H9 (cell line): ENCODE results near the gene RBM42. TPM values are rescaled to one million over a fixed set of nuclear protein-coding genes. Genes with fewer than 3 reads are reported as not detected.
A peak's percentile ranks its signal among the peaks of the same experiment; 100 is the strongest.

Experiments
- DNase-seq: peaks from one replicate; pipeline ENCODE4 v3.0.0-alpha.2; 2017
- H2AFZ ChIP-seq: one replicate; pipeline ENCODE4 v1.6.1; 2013; ENCODE audit warnings: mild to moderate bottlenecking, low read length, control low read depth, moderate library complexity
- H2AK5ac ChIP-seq: 2 replicates; pipeline ENCODE4 v1.6.1; 2013; ENCODE audit warnings: low read length, control low read depth, mixed read lengths; ENCODE audit not compliant: insufficient read length
- H2BK120ac ChIP-seq: one replicate; pipeline ENCODE4 v1.6.1; 2013; ENCODE audit warnings: low read depth, mild to moderate bottlenecking, low read length, control low read depth, inconsistent platforms; ENCODE audit not compliant: poor library complexity, severe bottlenecking
- H2BK12ac ChIP-seq: 2 replicates; pipeline ENCODE4 v1.6.1; 2013; ENCODE audit warnings: low read length, control low read depth, mixed read lengths, low read depth; ENCODE audit not compliant: insufficient read length
- H2BK15ac ChIP-seq: 2 replicates; pipeline ENCODE4 v1.6.1; 2013; ENCODE audit warnings: low read depth, low read length, control low read depth
- H2BK20ac ChIP-seq: one replicate; pipeline ENCODE4 v1.6.1; 2013; ENCODE audit warnings: low read depth, mild to moderate bottlenecking, low read length, control low read depth, inconsistent platforms; ENCODE audit not compliant: poor library complexity, severe bottlenecking
- H2BK5ac ChIP-seq: 2 replicates; pipeline ENCODE4 v1.6.1; 2013; ENCODE audit warnings: low read length, control low read depth, mixed read lengths; ENCODE audit not compliant: insufficient read length
- H3K14ac ChIP-seq: 2 replicates; pipeline ENCODE4 v1.6.1; 2013; ENCODE audit warnings: low read length, control low read depth; ENCODE audit not compliant: insufficient read depth
- H3K18ac ChIP-seq: 2 replicates; pipeline ENCODE4 v1.6.1; 2013; ENCODE audit warnings: low read depth, mild to moderate bottlenecking, mixed read lengths, low read length, control low read depth; ENCODE audit not compliant: insufficient read length
- H3K23ac ChIP-seq: 2 replicates; pipeline ENCODE4 v1.6.1; 2013; ENCODE audit warnings: low read length, control low read depth, mixed read lengths, low read depth; ENCODE audit not compliant: insufficient read length
- H3K23me2 ChIP-seq: 2 replicates; pipeline ENCODE4 v1.6.1; 2013; ENCODE audit warnings: low read depth, mild to moderate bottlenecking, mixed read lengths, low read length, control low read depth; ENCODE audit not compliant: insufficient read length, poor library complexity, severe bottlenecking
- H3K27ac ChIP-seq: 2 replicates; pipeline ENCODE4 v1.5.1; 2013; ENCODE audit warnings: low read length, control low read depth, mixed read lengths, low read depth; ENCODE audit not compliant: insufficient read length
- H3K27me3 ChIP-seq: 2 replicates; pipeline ENCODE4 v1.6.1; 2013; ENCODE audit warnings: low read length, control low read depth, inconsistent platforms; ENCODE audit not compliant: insufficient read depth
- H3K4ac ChIP-seq: 2 replicates; pipeline ENCODE4 v1.6.1; 2013; ENCODE audit warnings: low read depth, mild to moderate bottlenecking, control low read depth, inconsistent platforms, low read length, moderate library complexity
- H3K4me1 ChIP-seq: 2 replicates; pipeline ENCODE4 v1.6.1; 2013; ENCODE audit warnings: low read length, control low read depth, inconsistent platforms; ENCODE audit not compliant: insufficient read depth
- H3K4me2 ChIP-seq: 2 replicates; pipeline ENCODE4 v1.6.1; 2013; ENCODE audit warnings: low read length, control low read depth, mixed read lengths; ENCODE audit not compliant: insufficient read length, insufficient read depth
- H3K56ac ChIP-seq: 2 replicates; pipeline ENCODE4 v1.6.1; 2013; ENCODE audit warnings: low read depth, mild to moderate bottlenecking, mixed read lengths, low read length, control low read depth; ENCODE audit not compliant: insufficient read length
- H3K79me1 ChIP-seq: 2 replicates; pipeline ENCODE4 v1.6.1; 2013; ENCODE audit warnings: low read depth, mild to moderate bottlenecking, moderate library complexity, low read length, control low read depth, inconsistent platforms; ENCODE audit not compliant: insufficient read depth, poor library complexity, severe bottlenecking
- H3K79me2 ChIP-seq: 2 replicates; pipeline ENCODE4 v1.6.1; 2013; ENCODE audit warnings: low read length, control low read depth, inconsistent platforms; ENCODE audit not compliant: insufficient read depth
- H3K9ac ChIP-seq: 2 replicates; pipeline ENCODE4 v1.6.1; 2013; ENCODE audit warnings: low read length, control low read depth, mixed read lengths; ENCODE audit not compliant: insufficient read length; ENCODE audit errors: extremely low read depth
- H3K9me3 ChIP-seq: one replicate; pipeline ENCODE4 v1.6.1; 2013; ENCODE audit warnings: low read depth, low read length, inconsistent platforms; ENCODE audit not compliant: control insufficient read depth
- H3T11ph ChIP-seq: one replicate; pipeline ENCODE4 v1.6.1; 2013; ENCODE audit warnings: mild to moderate bottlenecking, low read length, control low read depth, inconsistent platforms
- H4K20me1 ChIP-seq: one replicate; pipeline ENCODE4 v1.6.1; 2013; ENCODE audit not compliant: control insufficient read depth, insufficient read length, insufficient read depth
- H4K5ac ChIP-seq: 2 replicates; pipeline ENCODE4 v1.6.1; 2013; ENCODE audit warnings: low read depth, mild to moderate bottlenecking, mixed read lengths, low read length, control low read depth; ENCODE audit not compliant: insufficient read length
- H4K8ac ChIP-seq: replicated peaks from 2 replicates; pipeline ENCODE4 v1.6.1; 2013; ENCODE audit warnings: low read length, control low read depth, mixed read lengths, low read depth; ENCODE audit not compliant: insufficient read length
- H4K91ac ChIP-seq: 2 replicates; pipeline ENCODE4 v1.6.1; 2013; ENCODE audit warnings: low read depth, mild to moderate bottlenecking, moderate library complexity, mixed read lengths, low read length, control low read depth; ENCODE audit not compliant: insufficient read length
- H3K27ac Mint-ChIP-seq, 3 experiments: 2 replicates in 2 of 3; 3 replicates in 1 of 3; pipeline ENCODE4 v1.8.0; 2020 to 2021; ENCODE audit warnings: mixed read lengths in 3 of 3, mild to moderate bottlenecking in 1 of 3, moderate library complexity in 1 of 3
- H3K27me3 Mint-ChIP-seq: 2 replicates; pipeline ENCODE4 v1.8.0; 2021; ENCODE audit warnings: low read depth, mild to moderate bottlenecking, moderate library complexity, mixed read lengths
- H3K36me3 Mint-ChIP-seq, 3 experiments: 2 replicates in 2 of 3; 3 replicates in 1 of 3; pipeline ENCODE4 v1.8.0; 2020 to 2021; ENCODE audit warnings: low read depth in 3 of 3, mixed read lengths in 3 of 3; ENCODE audit not compliant: insufficient read depth in 1 of 3
- H3K4me1 Mint-ChIP-seq, 2 experiments: 2 replicates each; pipeline ENCODE4 v1.8.0; 2020; ENCODE audit warnings: mixed read lengths in 2 of 2
- H3K4me3 Mint-ChIP-seq, 2 experiments: 2 replicates in 1 of 2; 3 replicates in 1 of 2; pipeline ENCODE4 v1.8.0; 2020 to 2021; ENCODE audit warnings: mild to moderate bottlenecking in 2 of 2, mixed read lengths in 2 of 2, moderate library complexity in 1 of 2
- H3K9me3 Mint-ChIP-seq, 2 experiments: 2 replicates in 1 of 2; 3 replicates in 1 of 2; pipeline ENCODE4 v1.8.0; 2020; ENCODE audit warnings: mild to moderate bottlenecking in 2 of 2, mixed read lengths in 2 of 2, moderate library complexity in 1 of 2
- WGBS: extraction: QIAGEN DNeasy Blood & Tissue Kit; methylation state at CpG from one replicate; pipeline ENCODE4 v1.1.7; 2013; ENCODE audit warnings: missing lambda C conversion rate, low lambda C conversion rate, mixed read lengths; ENCODE audit not compliant: insufficient read length; ENCODE audit errors: extremely low coverage; 5-methylcytosine and 5-hydroxymethylcytosine counted together
- total RNA-seq: library from RNA; stranded (reverse); gene quantifications from 2 replicates; pipeline ENCODE4 v1.2.1, GENCODE V29; 2021
- TF ChIP-seq, protein P1 (sequence below): fragments of 200-600 bp; sonication (generic); conservative IDR thresholded peaks from 3 replicates; pipeline ENCODE4 v1.8.0; 2021; ENCODE audit warnings: antibody characterized with exemption, mild to moderate bottlenecking

RBM42 gene
- total RNA-seq, 1 experiment from 2014 or later, result 83.3 TPM

GRCh38 chr19:35642312-35642711 lies 13.5 kb downstream of the RBM42 start:
- Mint-ChIP-seq H3K27me3 (peaks cover 24% of the 10 kb centered on the region), H3K9me3 (no peaks in the 10 kb centered on the region; a peak in 1 of 5 replicates), H3K27ac (no peak overlapping the region), H3K4me3 (peak overlapping the region; percentile 66 to 91), H3K36me3 (peaks cover 0 to 9% (median 6%) of the 10 kb centered on the region in 3 experiments; a peak in 5 of 7 replicates), H3K4me1 (peaks cover 34 to 42% of the 10 kb centered on the region in 2 experiments)
- H3K9me3 ChIP-seq, result no peaks in the 10 kb centered on the region
- no CpG with 5 or more reads among the region's 10 CpGs for WGBS
- H3K23ac ChIP-seq, result no peak overlapping the region
- no peak overlapping the region for H3K9ac ChIP-seq
- no peak overlapping the region for H2AFZ ChIP-seq
- H4K5ac ChIP-seq, result no peak overlapping the region
- TF ChIP-seq, protein P1, sequence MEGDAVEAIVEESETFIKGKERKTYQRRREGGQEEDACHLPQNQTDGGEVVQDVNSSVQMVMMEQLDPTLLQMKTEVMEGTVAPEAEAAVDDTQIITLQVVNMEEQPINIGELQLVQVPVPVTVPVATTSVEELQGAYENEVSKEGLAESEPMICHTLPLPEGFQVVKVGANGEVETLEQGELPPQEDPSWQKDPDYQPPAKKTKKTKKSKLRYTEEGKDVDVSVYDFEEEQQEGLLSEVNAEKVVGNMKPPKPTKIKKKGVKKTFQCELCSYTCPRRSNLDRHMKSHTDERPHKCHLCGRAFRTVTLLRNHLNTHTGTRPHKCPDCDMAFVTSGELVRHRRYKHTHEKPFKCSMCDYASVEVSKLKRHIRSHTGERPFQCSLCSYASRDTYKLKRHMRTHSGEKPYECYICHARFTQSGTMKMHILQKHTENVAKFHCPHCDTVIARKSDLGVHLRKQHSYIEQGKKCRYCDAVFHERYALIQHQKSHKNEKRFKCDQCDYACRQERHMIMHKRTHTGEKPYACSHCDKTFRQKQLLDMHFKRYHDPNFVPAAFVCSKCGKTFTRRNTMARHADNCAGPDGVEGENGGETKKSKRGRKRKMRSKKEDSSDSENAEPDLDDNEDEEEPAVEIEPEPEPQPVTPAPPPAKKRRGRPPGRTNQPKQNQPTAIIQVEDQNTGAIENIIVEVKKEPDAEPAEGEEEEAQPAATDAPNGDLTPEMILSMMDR, result no peak
- peak overlapping the region; percentile 78 for H2BK20ac ChIP-seq
- H3K27ac ChIP-seq, result no peak overlapping the region
- peaks cover 10% of the 10 kb centered on the region; the same call in 1 of the 2 replicates for H3K4me1 ChIP-seq
- H3K27me3 ChIP-seq, result no peaks in the 10 kb centered on the region; the same call in 1 of the 2 replicates
- H2AK5ac ChIP-seq, result no peak overlapping the region
- no peak overlapping the region for H3K56ac ChIP-seq
- H2BK5ac ChIP-seq, result no peak overlapping the region
- H2BK12ac ChIP-seq, result no peak overlapping the region
- peak overlapping the region; percentile 22 for H3K4me2 ChIP-seq
- no peak overlapping the region for H2BK15ac ChIP-seq
- H4K8ac ChIP-seq, result no peak overlapping the region
- H3K4ac ChIP-seq, result peak overlapping the region; percentile 18; the same call in 1 of the 2 replicates
- no peaks in the 10 kb centered on the region for H4K20me1 ChIP-seq
- H3K18ac ChIP-seq, result peak overlapping the region; percentile 46
- no peaks in the 10 kb centered on the region for H3K79me2 ChIP-seq
- no peak overlapping the region for H3K14ac ChIP-seq
- DNase-seq, result peak; percentile 39
- H3K79me1 ChIP-seq, result no peaks in the 10 kb centered on the region
- no peak overlapping the region for H2BK120ac ChIP-seq
- H3K23me2 ChIP-seq, result peaks cover 15% of the 10 kb centered on the region
- H4K91ac ChIP-seq, result no peak overlapping the region
- no peak overlapping the region for H3T11ph ChIP-seq
